ENCODE data around the gene CYP27C1.
A peak's percentile ranks its signal among the peaks of the same experiment; 100 is the strongest.
"Not testable (repeated sequence)": the region's sequence is repeated elsewhere in the genome, so short reads cannot be mapped to it uniquely, and the experiment has no call there.

CYP27C1 gene

GRCh38 chr2:127224135-127224534, 4.0 kb upstream of the CYP27C1 start:
- not testable (repeated sequence) for DNase-seq (ENCODE audit: insufficient read length, low spot score); FAIRE-seq

- DNase-seq (ENCODE audit: insufficient read length, low spot score) = no peak
- no peak for FAIRE-seq
These were observed 849 bp upstream of the CYP27C1 start for GRCh38 chr2:127220768-127221527.

GRCh38 chr2:127219171-127220070, 678 bp downstream of the CYP27C1 start:
- no peak for DNase-seq (ENCODE audit: insufficient read length, low spot score)
- no peak for FAIRE-seq

- peak; percentile 33 for FAIRE-seq
These were observed 1.3 kb downstream of the CYP27C1 start for GRCh38 chr2:127218812-127219170.

GRCh38 chr2:127217470-127218325, 2.4 kb downstream of the CYP27C1 start:
- no peak for DNase-seq (ENCODE audit: insufficient read length, low spot score)
- no peak for FAIRE-seq

More at GRCh38 chr2:127218812-127219170, 1.3 kb downstream of the CYP27C1 start:
- no peak for DNase-seq (ENCODE audit: insufficient read length, low spot score)

- FAIRE-seq (no peak), DNase-seq (ENCODE audit: insufficient read length, low spot score) (no peak)
These were observed 3.5 kb downstream of the CYP27C1 start for GRCh38 chr2:127216593-127216992.

- DNase-seq (ENCODE audit: insufficient read length, low spot score) = no peak
- FAIRE-seq = no peak
These were observed 4.0 kb downstream of the CYP27C1 start for GRCh38 chr2:127216095-127216494.

GRCh38 chr2:127214201-127214600, 5.9 kb downstream of the CYP27C1 start:
- FAIRE-seq; DNase-seq (ENCODE audit: insufficient read length, low spot score): not testable (repeated sequence)

GRCh38 chr2:127208313-127208712, 11.8 kb downstream of the CYP27C1 start:
- no peak for FAIRE-seq
- DNase-seq (ENCODE audit: insufficient read length, low spot score) = no peak

- FAIRE-seq = no peak
These were observed 14.6 kb downstream of the CYP27C1 start for GRCh38 chr2:127205218-127206125.

GRCh38 chr2:127201452-127201851, 18.6 kb downstream of the CYP27C1 start:
- DNase-seq (ENCODE audit: insufficient read length, low spot score) (no peak), FAIRE-seq (no peak)

More at GRCh38 chr2:127205218-127206125, 14.6 kb downstream of the CYP27C1 start:
- no peak for DNase-seq (ENCODE audit: insufficient read length, low spot score)

GRCh38 chr2:127200962-127201361, 19.1 kb downstream of the CYP27C1 start:
- no peak for DNase-seq (ENCODE audit: insufficient read length, low spot score)
- no peak for FAIRE-seq

- FAIRE-seq (no peak), DNase-seq (ENCODE audit: insufficient read length, low spot score) (no peak)
These were observed 20.9 kb downstream of the CYP27C1 start for GRCh38 chr2:127199223-127199622.

- peak; percentile 94 for FAIRE-seq
- DNase-seq (ENCODE audit: insufficient read length, low spot score) = peak; percentile 80
These were observed 22.4 kb downstream of the CYP27C1 start for GRCh38 chr2:127197475-127198385.

GRCh38 chr2:127196998-127197397, 23.1 kb downstream of the CYP27C1 start:
- DNase-seq (ENCODE audit: insufficient read length, low spot score) (no peak), FAIRE-seq (no peak)

GRCh38 chr2:127196549-127196948, 23.6 kb downstream of the CYP27C1 start:
- no peak for DNase-seq (ENCODE audit: insufficient read length, low spot score)
- FAIRE-seq = no peak

- FAIRE-seq (no peak), DNase-seq (ENCODE audit: insufficient read length, low spot score) (no peak)
These were observed 24.7 kb downstream of the CYP27C1 start for GRCh38 chr2:127195140-127196074.

- DNase-seq (ENCODE audit: insufficient read length, low spot score) (no peak), FAIRE-seq (no peak)
These were observed 25.7 kb downstream of the CYP27C1 start for GRCh38 chr2:127194447-127194846.
